Right lobe of liver (tissue), 6 donors: ENCODE measurements around the gene CYP2W1. TPM values are rescaled to one million over a fixed set of nuclear protein-coding genes. Genes with fewer than 3 reads are reported as not detected.

Source experiments
- ATAC-seq, 4 donors: fragments of 200-7000 bp; cut with Tn5 transposase; one replicate each; pipeline ENCODE4 v1.9.1; 2020; ENCODE audit warnings: mild to moderate bottlenecking in 4 of 4, moderate library complexity in 4 of 4
- DNase-seq, 3 donors: peaks; one replicate each; pipeline ENCODE4 v3.0.0-alpha.2; 2020
- H3K27ac ChIP-seq, 3 donors: fragments of 200-600 bp; one replicate each; pipeline ENCODE4 v1.8.0; 2022
- H3K27me3 ChIP-seq, 2 donors: fragments of 200-600 bp; one replicate each; pipeline ENCODE4 v1.8.0; 2022
- H3K36me3 ChIP-seq, 4 donors: fragments of 200-600 bp; sonication (generic) in 1 of 4; one replicate each; pipeline versions ENCODE4 v1.5.1 to v1.8.0; 2017 to 2022; ENCODE audit warnings: control low read depth in 1 of 4
- H3K4me1 ChIP-seq, 4 donors: fragments of 200-600 bp; sonication (generic) in 1 of 4; one replicate each; pipeline versions ENCODE4 v1.5.1 to v1.8.0; 2017 to 2022; ENCODE audit warnings: control low read depth in 1 of 4
- H3K4me3 ChIP-seq, 3 donors: fragments of 200-600 bp; one replicate each; pipeline ENCODE4 v1.8.0; 2022
- H3K9me3 ChIP-seq, 4 donors: fragments of 200-600 bp; sonication (generic) in 1 of 4; one replicate each; pipeline versions ENCODE4 v1.5.1 to v1.8.0; 2017 to 2022; ENCODE audit warnings: control low read depth in 1 of 4
- CTCF ChIP-seq, 4 donors: fragments of 200-600 bp in 3 of 4; fragments of 450-650 bp in 1 of 4; IDR thresholded peaks; one replicate each; pipeline versions ENCODE4 v1.5.1 to v1.8.0; 2016 to 2022; ENCODE audit warnings: antibody characterized with exemption in 4 of 4, mild to moderate bottlenecking in 2 of 4
- POLR2A ChIP-seq: fragments of 450-650 bp; IDR thresholded peaks from one replicate; pipeline ENCODE4 v1.6.1; 2017; ENCODE audit warnings: antibody characterized with exemption, mild to moderate bottlenecking
- WGBS: methylation state at CpG from one replicate; pipeline ENCODE4 v1.1.6; 2018; ENCODE audit warnings: low coverage, low lambda C conversion rate; ENCODE audit not compliant: insufficient coverage; ENCODE audit errors: missing lambda C conversion rate; 5-methylcytosine and 5-hydroxymethylcytosine counted together
- intact Hi-C, 2 donors: fragments of 100-400 bp; cut with DNase I; formaldehyde crosslinking; loops; one replicate each; pipeline versions ENCODE4 v1.11.2 to v1.14.1; 2022
- total RNA-seq, 6 experiments: library from RNA; depleted of rRNA in 2 of 6; stranded (reverse); fragments of >200 nt in 2 of 6; fragmentation: NEBNext Ultra II Directional in 3 of 6; extraction: Animal tissue kit (Norgen Biotek cat#: 25700) in 3 of 6; gene quantifications; one replicate each; pipeline versions ENCODE4 v1.1.0 to v1.2.4, GENCODE V29; 2016 to 2023
- donor health status: DM: no; HTN: yes; CAD: no.
- donor health status: DM: no; HTN: no; CAD: no.
- donor health status: DM: no; HTN: no; CAD: no.
- donor health status: DM: no; HTN: yes; CAD: no.
- donor health status: DM: no; HTN: yes; CAD: no.

CYP2W1 gene
- total RNA-seq, 6 experiments from 2014 or later = not detected

- DNase-seq (peak; percentile 98 to 99 (median 99)), ATAC-seq (peak; percentile 97 to 99 (median 98))
- Histone ChIP-seq H3K36me3 (no peaks in the 10 kb centered on the region), H3K27ac (no peak overlapping the region), H3K4me3 (no peak overlapping the region), H3K4me1 (peaks cover 0 to 7% (median 0%) of the 10 kb centered on the region in 4 donors), H3K27me3 (no peaks in the 10 kb centered on the region), H3K9me3 (no peaks in the 10 kb centered on the region)
- WGBS = 8% methylated on average over 12 of the region's 34 CpGs
- TF ChIP-seq CTCF (IDR thresholded peaks at IDR 0.05) (peak; percentile 100), POLR2A (no peak)
- intact Hi-C loops = loop anchor here (10.0 kb wide), 2 partner anchors 152 to 182 kb away; no protein-coding TSS in a partner anchor
Observed at GRCh38 chr7:992709-993607, 10.0 kb downstream of the CYP2W1 start.

GRCh38 chr7:994592-995308, 11.8 kb downstream of the CYP2W1 start:
- no peak overlapping the region for H3K27ac ChIP-seq
- no peaks in the 10 kb centered on the region for H3K27me3 ChIP-seq
- no peak for DNase-seq
- H3K9me3 ChIP-seq = no peaks in the 10 kb centered on the region
- peaks cover 0 to 7% (median 0%) of the 10 kb centered on the region in 4 donors for H3K4me1 ChIP-seq
- no peaks in the 10 kb centered on the region for H3K36me3 ChIP-seq
- TF ChIP-seq CTCF (IDR thresholded peaks at IDR 0.05) (no peak), POLR2A (no peak)
- H3K4me3 ChIP-seq = no peak overlapping the region
- no peak for ATAC-seq
- 85% methylated on average over 4 of the region's 28 CpGs for WGBS
- intact Hi-C loops = loop anchor here (5.0 to 10.0 kb wide), 3 partner anchors 68 to 180 kb away; no protein-coding TSS in a partner anchor

- no peak for TF ChIP-seq POLR2A
- TF ChIP-seq CTCF (IDR thresholded peaks at IDR 0.05) = no peak
- Histone ChIP-seq H3K27ac (no peak overlapping the region), H3K9me3 (no peaks in the 10 kb centered on the region), H3K4me1 (peaks cover 0 to 7% (median 0%) of the 10 kb centered on the region in 4 donors), H3K4me3 (no peak overlapping the region), H3K27me3 (no peaks in the 10 kb centered on the region), H3K36me3 (no peaks in the 10 kb centered on the region)
- intact Hi-C loops = loop anchor here (5.0 to 10.0 kb wide), 3 partner anchors 67 to 179 kb away; no protein-coding TSS in a partner anchor
- WGBS = no CpG with 5 or more reads among the region's 14 CpGs
- no peak for ATAC-seq
- no peak for DNase-seq
Observed at GRCh38 chr7:995571-995970, 12.6 kb downstream of the CYP2W1 start.

GRCh38 chr7:996079-996872, 13.3 kb downstream of the CYP2W1 start:
- Histone ChIP-seq H3K27me3 (no peaks in the 10 kb centered on the region), H3K27ac (no peak overlapping the region), H3K9me3 (no peaks in the 10 kb centered on the region), H3K4me1 (peaks cover 0 to 7% (median 0%) of the 10 kb centered on the region in 4 donors), H3K36me3 (no peaks in the 10 kb centered on the region), H3K4me3 (no peak overlapping the region)
- DNase-seq = no peak
- WGBS = no CpG with 5 or more reads among the region's 38 CpGs
- ATAC-seq = no peak
- intact Hi-C loops = loop anchor here (5.0 to 10.0 kb wide), 3 partner anchors 66 to 179 kb away; no protein-coding TSS in a partner anchor
- no peak for TF ChIP-seq POLR2A
- TF ChIP-seq CTCF (IDR thresholded peaks at IDR 0.05) = no peak
